ENCODE data around the gene NOP10.

NOP10 gene

DNA sequence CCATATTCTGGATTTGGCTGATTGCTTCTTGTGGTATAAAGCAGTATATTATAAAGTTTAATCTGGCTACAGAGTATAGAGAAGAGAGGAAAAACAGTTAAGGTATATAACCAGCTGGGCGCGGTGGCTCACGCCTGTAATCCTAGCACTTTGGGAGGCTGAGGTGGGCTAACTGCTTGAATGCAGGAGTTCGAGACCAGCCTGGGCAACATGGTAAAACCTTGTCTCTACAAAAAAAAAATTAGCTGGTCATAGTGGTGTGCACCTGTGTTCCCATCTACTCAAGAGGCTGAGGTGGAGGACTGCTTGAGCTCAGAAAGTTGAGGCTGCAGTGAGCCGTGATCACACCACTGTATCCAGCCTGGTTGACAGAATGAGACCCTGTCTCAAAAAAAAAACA lies 12.7 kb downstream of the NOP10 start:
- no peak for FAIRE-seq

DNA sequence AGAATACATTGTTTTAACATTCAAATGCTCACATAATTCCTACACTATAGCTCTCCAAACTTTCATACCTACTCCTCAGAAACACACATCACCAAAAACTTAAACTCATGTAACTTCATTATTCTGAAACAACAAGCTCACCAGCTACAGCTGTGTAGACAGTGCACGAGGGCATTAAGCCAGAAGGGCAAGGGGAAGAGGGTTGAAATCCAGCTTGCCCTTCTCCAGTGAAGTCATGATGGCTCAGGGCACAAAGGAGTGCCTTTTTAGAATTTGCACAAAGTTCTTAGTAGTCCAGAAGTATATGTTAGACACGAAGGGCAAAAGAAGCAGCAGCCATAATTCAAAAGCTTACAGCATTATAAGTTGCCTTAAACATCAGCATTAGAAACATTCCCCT lies 13.9 kb downstream of the NOP10 start:
- FAIRE-seq: no peak

DNA sequence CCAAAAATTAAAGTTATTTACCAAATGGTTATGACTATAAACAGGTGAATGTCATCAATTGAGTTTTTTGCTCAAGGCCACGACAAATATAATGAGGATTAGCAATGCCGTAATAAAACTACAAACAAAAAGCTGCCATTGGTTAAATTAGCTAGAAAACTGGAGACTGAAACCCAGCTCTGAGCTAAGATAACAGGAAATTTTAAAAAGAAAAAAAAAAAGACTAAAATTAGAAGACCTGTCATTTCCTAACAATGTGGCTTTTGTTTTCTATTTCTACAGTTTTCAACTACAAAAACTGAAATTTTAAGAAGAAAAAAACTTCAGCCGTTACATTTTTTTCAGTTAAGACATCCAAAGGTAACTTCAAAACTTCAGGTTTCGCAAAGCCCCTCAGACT lies 15.0 kb downstream of the NOP10 start:
- no peak for FAIRE-seq

DNA sequence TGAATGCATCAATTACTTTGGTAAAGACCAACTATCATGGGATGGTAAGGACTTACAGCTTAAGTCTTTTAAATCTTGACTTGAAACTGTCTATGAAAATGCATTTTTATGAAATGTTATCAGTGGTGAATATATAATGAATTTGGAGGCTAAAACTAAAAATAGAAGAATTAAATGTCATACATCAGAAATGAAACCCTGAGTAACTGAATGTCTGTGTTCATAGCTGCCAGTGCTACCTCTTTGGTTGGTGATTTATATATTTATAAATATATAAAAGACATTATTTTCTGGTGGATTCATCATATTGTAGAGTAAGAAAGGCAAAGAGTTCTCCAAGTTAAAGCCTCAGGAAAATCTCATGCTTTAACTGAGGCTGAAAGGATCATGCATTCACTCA lies 17.6 kb downstream of the NOP10 start:
- FAIRE-seq: peak; percentile 37

DNA sequence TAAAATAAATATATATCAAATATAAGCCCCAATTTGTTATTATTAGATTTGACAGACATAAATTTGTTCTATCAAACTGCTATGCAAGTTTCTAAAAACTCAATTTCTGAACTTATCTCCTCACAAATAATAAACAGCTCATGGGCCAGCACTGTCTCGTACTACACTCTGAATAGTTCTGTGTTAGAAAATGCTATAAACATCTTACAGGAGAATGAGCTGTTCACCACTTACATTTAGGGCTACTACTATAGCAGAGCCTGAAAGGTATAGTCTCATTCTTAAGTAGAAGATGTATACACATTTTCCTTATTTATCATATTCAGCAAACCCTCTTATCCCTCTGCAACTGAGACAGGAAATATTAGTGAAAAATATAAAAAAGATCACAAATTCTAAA lies 18.0 kb downstream of the NOP10 start:
- no peak for FAIRE-seq

DNA sequence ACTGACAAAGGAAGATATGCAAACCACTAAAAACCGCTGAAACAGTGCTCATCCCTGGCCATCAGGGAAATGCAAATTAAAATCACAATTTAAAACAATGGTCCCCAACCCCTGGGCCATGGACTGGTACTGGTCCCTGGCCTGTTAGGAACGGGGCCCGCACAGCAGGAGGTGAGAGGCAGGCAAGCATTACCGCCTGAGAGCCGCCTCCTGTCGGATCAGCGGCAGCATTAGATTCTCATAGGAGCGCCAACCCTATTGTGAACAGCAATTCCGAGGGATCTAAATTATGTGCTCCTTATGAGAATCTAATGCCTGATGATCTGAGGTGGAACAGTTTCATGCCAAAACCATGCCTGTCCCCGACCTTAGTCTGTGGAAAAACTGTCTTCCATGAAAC lies 19.7 kb downstream of the NOP10 start:
- no peak for FAIRE-seq

DNA sequence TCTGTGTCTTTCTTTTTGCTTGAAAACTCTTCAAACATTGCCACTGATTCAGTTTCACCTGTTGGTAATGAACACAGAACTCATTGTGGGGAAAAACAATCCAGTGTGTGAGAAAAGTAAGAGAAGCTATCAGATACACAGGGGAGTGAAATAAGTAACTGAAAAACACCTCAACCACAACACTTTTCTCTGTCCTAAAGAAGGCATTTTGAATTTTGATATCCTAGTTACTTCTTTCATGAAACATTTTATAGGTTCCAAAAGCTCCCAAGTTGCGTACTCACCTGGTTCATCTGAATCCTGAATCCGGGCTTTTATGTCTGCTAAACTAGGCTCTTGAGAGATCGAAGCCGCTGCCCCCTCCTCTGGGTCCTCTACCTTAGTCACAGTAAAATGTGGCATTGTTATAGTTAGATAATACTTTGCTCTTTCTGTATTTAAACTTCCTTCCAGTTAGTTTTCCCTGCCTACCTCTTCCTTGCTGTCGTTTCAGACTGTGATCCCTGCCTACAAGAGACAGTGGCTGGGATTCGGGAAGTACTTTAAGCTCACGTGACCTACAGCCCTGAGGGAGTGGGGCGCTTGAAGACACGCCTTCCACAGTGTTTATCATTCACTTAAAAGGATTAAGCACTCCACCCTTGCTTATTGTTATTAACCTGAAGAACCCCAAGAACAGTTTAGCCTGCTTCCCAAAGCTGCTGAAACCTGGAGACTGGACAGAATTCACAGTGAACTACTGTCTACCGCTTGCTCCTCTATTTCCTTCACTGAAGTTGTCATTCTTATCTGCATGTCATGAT lies 24.5 kb downstream of the NOP10 start:
- FAIRE-seq: no peak

DNA sequence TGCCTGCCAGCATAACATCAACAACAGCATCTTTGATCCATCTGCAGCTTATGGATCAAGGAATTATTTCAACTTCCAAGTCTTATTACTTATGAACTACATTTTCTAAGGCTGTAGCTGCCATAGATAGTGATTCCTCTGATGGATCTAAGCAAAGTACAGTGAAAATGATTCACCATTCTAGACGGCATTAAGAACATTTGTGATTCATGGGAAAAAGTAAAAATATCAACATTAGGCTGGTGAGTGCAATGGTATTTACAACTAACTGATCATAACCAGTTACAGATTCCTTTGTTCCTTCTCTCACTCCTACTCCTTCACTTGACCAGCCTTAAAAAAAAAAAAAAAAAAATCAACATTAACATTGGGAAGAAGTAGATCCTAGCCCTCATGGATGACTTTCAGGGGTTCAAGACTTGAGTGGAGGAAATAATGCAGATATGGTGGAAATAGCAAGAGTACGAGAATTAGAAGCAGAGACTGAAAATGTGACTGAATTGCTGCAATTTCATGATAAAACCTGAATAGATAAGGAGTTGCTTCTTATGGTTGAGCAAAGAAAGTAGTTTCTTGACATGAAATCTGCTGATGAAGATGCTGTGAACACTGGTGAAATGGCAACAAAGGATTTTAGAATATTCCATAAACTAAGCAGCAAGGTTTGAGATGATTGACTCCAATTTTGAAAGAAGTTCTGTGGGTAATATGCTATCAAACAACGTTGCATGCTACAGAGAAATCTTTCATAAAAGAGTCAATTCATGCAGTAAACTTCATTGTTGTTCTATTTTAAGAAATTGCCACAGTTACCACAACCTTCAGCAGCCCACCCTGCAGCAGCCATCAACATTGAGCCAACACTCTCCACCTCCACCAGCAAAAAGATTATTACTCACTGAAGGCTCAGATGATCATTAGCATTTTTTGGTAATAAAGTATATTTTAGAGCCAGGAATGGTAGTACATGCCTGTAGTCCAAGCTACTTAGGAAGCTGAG lies 28.1 kb downstream of the NOP10 start:
- FAIRE-seq: no peak

DNA sequence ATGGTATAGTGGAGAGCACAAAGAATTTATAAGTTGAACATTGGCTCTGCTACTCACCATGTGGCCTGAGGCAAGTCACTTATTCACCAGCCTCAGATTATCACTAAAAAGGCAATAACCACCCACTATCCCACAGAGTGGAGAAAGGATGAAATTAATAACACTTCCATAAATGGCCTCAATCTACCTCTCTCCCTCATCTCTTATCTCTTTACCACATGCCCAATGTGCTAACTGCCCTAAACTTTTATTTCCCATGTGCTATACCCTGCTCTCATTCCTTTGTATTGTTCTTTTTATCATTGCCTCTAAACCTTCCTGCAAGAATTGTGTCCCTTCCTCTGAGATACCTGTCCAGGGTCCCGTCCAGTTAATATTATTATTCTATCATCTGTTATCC lies 31.4 kb downstream of the NOP10 start:
- no peak for FAIRE-seq

DNA sequence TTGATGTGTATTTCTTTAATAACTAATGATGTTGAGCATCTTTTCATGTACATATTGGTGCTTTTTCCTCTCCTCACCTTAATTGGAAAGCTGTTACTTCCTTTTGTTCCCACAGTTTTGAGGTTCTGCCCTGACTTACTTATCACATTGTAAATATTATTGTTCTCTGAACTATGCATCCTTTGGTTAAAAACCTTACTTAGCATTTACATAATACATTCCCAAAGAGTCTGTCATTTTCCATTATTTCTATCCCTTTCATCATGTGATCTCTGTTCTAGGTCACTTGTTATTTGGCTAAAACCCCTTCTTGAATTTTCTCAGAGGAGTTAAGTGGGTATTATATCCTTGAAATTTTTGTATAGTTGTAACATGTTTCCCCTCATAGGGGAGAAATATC lies 38.3 kb downstream of the NOP10 start:
- FAIRE-seq: no peak

DNA sequence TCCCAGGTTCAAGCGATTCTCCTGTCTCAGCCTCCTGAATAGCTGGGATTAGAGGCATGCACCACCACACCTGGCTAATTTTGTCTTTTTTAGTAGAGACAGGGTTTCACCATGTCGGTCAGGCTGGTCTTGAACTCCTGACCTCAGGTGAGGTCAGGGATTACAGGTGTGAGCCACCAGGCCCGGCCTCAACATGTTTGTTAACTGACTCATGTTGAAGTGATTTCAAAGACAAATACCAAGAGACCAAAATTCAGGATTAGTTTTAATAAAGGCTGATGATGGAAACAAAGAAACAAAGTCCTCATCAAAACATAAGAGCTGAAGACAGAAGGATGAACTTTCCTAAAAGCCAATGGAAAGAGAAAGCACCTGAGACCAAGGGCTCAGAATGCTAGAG lies 41.9 kb downstream of the NOP10 start:
- FAIRE-seq: no peak

DNA sequence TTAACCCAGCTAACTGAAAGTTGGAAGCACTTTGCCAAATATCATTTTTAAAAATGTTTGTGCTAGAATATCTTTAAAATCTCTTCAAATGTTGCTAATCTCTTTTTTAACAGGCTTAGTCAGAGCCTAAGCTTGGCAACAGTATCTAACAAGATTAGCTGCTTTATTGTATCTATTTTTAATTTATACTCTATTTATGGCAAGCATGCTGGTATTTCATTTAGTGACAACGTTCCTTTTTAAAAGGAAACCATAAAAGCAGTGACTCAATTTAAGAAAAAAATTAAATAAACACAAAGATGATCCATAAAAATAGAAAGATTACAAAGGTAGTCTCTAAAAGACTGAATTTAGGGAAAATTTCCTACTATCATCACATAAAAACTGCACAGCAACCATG lies 45.9 kb downstream of the NOP10 start:
- no peak for FAIRE-seq

DNA sequence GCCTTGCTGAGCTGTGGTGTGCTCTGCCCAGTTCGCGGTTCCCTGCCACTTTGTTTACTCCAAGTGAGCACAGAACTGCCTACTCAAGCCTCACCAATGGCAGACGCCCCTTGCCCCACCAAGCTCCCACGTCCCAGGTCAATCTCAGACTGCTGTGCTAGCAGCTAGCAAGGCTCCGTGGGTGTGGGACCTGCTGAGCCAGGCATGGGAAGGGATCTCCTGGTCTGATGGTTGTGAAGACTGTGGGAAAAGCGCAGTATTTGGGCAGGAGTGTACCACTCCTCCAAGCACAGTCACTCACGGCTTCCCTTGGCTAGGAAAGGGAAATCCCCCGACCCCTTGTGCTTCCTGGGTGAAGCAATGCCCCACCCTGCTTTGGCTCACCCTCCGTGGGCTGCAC lies 50.3 kb downstream of the NOP10 start:
- no peak for FAIRE-seq

Data from A204.1 (cell line).